GM12873 (cell line): ENCODE results near the gene GRB2.

Source experiments
- TF ChIP-seq, protein P1 (sequence below): IDR thresholded peaks from 2 replicates; pipeline ENCODE4 v1.5.1; 2012; ENCODE audit warnings: low read depth, mild to moderate bottlenecking, moderate library complexity, low read length, control low read depth; ENCODE audit not compliant: insufficient read depth; ENCODE audit errors: missing control alignments

GRB2 gene

DNA sequence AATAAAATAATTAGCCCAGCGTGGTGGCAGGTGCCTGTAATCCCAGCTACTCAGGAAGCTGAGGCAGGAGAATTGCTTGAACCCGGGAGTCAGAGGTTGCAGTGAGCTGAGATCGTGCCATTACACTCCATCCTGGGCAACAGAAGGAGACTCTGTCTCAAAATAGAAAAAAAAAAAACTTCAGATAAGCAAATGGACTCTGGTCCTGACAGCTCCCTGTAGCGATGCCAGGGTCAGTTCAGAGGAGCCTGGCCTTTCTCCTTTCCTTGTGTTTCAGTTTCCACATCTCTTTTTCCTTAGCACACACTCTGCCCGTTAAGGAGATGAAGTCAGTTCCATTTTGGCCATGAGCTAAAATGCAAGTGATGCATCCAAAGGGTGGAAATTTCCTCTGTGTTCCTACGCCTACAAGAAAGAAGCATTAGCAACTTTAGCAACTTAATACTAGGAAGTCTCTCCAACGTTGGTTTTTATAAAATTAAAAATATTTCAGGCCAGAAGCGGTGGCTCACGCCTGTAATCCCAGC, 11.6 kb upstream of the GRB2 start:
- TF ChIP-seq, protein P1, sequence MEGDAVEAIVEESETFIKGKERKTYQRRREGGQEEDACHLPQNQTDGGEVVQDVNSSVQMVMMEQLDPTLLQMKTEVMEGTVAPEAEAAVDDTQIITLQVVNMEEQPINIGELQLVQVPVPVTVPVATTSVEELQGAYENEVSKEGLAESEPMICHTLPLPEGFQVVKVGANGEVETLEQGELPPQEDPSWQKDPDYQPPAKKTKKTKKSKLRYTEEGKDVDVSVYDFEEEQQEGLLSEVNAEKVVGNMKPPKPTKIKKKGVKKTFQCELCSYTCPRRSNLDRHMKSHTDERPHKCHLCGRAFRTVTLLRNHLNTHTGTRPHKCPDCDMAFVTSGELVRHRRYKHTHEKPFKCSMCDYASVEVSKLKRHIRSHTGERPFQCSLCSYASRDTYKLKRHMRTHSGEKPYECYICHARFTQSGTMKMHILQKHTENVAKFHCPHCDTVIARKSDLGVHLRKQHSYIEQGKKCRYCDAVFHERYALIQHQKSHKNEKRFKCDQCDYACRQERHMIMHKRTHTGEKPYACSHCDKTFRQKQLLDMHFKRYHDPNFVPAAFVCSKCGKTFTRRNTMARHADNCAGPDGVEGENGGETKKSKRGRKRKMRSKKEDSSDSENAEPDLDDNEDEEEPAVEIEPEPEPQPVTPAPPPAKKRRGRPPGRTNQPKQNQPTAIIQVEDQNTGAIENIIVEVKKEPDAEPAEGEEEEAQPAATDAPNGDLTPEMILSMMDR, result no peak

GRCh38 chr17:75416006-75416405, 10.5 kb upstream of the GRB2 start:
- TF ChIP-seq, protein P1, result no peak

DNA sequence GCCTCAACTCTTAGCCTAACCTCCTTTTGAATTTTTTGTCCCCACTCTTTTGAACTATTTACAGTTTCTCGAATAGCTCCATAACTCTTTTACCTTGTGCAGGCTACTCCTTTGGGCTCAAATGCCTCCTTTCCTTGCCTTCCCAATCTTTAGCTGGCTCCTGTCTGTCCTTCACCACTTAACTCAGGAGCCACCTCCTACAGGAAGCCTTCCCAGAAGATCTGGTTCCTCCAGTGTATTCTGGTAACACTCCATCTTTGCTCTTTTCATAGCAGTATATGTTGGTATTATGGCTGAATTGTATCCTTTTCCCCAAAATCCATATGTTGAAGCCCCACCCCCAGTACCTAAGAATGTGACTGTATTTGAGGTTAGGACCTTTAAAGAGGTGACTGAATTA, 9.0 kb upstream of the GRB2 start:
- TF ChIP-seq, protein P1, result no peak

GRCh38 chr17:75412455-75413317, 7.2 kb upstream of the GRB2 start:
- TF ChIP-seq, protein P1, result peak; percentile 82

DNA sequence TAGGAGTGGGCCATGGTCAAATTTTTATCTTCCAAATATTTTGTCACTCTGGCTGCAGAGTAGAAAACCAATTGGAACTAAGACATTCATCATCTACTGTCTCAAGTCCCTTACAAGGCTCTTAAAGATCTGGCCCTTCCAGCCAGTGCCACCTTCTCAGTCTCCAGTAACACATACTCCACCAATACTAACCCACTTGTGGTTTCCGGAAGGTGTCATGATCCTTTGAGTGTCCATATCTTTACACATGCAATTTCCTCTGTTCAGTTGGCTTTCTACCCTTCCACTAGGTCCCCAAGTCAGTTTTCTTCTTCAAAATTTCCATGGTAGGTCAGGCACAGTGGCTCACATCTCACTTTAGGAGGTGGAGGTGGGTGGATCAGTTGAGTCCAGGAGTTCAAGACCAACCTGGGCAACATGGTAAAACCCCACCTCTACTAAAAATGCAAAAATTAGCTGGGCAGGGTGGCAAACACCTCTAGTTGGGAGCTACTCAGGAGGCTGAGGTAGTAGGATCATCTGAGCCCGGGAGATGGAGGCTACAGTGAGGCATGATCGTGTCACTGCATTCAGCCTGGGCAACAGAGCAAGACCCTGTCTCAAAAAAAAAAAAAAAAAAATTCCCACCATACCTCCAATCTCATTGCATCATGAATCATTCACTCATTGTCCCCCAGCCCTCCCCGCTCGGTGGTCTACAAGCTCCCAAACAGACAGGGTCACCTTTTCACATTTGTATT, 6.0 kb upstream of the GRB2 start:
- TF ChIP-seq, protein P1, result no peak

DNA sequence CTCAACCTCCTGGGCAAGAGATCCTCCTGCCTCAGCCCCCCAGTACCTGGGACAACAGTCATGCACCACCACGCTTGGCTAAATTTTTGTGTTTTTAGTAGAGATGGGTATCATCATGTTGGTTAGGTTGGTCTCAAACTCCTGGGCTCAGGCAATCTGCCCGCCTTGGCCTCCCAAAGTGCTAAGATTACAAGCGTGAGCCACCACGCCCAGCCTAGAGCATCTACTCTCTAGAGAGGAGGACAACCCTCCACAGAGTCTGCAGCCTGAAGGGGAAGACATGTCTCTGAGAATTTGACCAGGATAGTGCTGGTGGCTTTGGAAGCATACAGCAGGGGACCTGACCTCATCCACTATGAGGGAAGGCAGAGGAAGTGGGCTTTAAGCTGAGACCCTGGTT, 4.7 kb upstream of the GRB2 start:
- TF ChIP-seq, protein P1, result no peak
